Sigmoid colon (tissue), 7 donors: ENCODE data around the gene LSM14B. TPM values are rescaled to one million over a fixed set of nuclear protein-coding genes. Genes with fewer than 3 reads are reported as not detected.

Experiments
- DNase-seq: peaks from one replicate; pipeline ENCODE4 v3.0.0-alpha.2; 2019
- H3K27ac ChIP-seq, 4 donors: fragments of 200-600 bp; sonication (generic); one replicate each; pipeline ENCODE4 v1.5.1; 2016 to 2019; ENCODE audit warnings: mild to moderate bottlenecking in 1 of 4
- H3K27me3 ChIP-seq, 3 donors: fragments of 200-600 bp; sonication (generic); one replicate each; pipeline ENCODE4 v1.5.1; 2019; ENCODE audit warnings: mild to moderate bottlenecking in 1 of 3
- H3K36me3 ChIP-seq, 4 donors: fragments of 200-600 bp; sonication (generic); one replicate each; pipeline ENCODE4 v1.5.1; 2016 to 2019
- H3K4me1 ChIP-seq, 4 donors: fragments of 200-600 bp; sonication (generic); one replicate each; pipeline ENCODE4 v1.5.1; 2017 to 2019
- H3K4me3 ChIP-seq, 4 donors: fragments of 200-600 bp; sonication (generic); one replicate each; pipeline ENCODE4 v1.5.1; 2017 to 2019; ENCODE audit warnings: mild to moderate bottlenecking in 2 of 4, moderate library complexity in 1 of 4
- H3K9me3 ChIP-seq, 4 donors: fragments of 200-600 bp in 3 of 4; sonication (generic) in 3 of 4; one replicate each; pipeline versions ENCODE4 v1.5.1 to v1.6.1; 2013 to 2019
- EP300 ChIP-seq, 4 donors: sonication (generic); formaldehyde crosslinking; IDR thresholded peaks; one replicate each; pipeline ENCODE4 v1.6.1; 2017; ENCODE audit warnings: antibody characterized with exemption in 4 of 4
- POLR2A ChIP-seq, 2 donors: fragments of 450-650 bp; IDR thresholded peaks; one replicate each; pipeline ENCODE4 v1.6.1; 2016; ENCODE audit warnings: antibody characterized with exemption in 2 of 2, mild to moderate bottlenecking in 2 of 2, moderate library complexity in 2 of 2
- POLR2AphosphoS5 ChIP-seq, 4 donors: sonication (generic); formaldehyde crosslinking; IDR thresholded peaks; one replicate each; pipeline ENCODE4 v1.6.1; 2017; ENCODE audit warnings: antibody characterized with exemption in 4 of 4
- WGBS, 2 donors: extraction: QIAGEN DNeasy Blood & Tissue Kit; methylation state at CpG; one replicate each; pipeline ENCODE4 v1.1.7; 2013; 5-methylcytosine and 5-hydroxymethylcytosine counted together
- intact Hi-C: fragments of 100-400 bp; cut with DNase I; formaldehyde crosslinking; loops from one replicate; pipeline ENCODE4 v1.15.1; 2023
- polyA plus RNA-seq, 3 donors: library from polyadenylated mRNA; stranded (reverse); fragments of 200-250 nt; gene quantifications; one replicate each; pipeline ENCODE4 v1.2.3, GENCODE V29; 2013
- total RNA-seq, 4 donors: library from RNA; depleted of rRNA; stranded (reverse); fragments of >200 nt; gene quantifications; one replicate each; pipeline ENCODE4 v1.1.0, GENCODE V29; 2016
- TF ChIP-seq, protein P1 (sequence below), 4 experiments: fragments of 450-650 bp in 3 of 4; fragments of 200-600 bp in 1 of 4; IDR thresholded peaks; one replicate each; pipeline ENCODE4 v1.5.1; 2016 to 2019; ENCODE audit warnings: antibody characterized with exemption in 4 of 4, mild to moderate bottlenecking in 3 of 4, moderate library complexity in 2 of 4
- donor health status: healthy with polysubstance abuse.
- donor health status: Bipolar disorder and iron deficiency.
- donor health status: healthy.

LSM14B gene
- total and polyA plus RNA-seq, 7 donors, result 16.9 to 28.5 (median 23.5) TPM

DNA sequence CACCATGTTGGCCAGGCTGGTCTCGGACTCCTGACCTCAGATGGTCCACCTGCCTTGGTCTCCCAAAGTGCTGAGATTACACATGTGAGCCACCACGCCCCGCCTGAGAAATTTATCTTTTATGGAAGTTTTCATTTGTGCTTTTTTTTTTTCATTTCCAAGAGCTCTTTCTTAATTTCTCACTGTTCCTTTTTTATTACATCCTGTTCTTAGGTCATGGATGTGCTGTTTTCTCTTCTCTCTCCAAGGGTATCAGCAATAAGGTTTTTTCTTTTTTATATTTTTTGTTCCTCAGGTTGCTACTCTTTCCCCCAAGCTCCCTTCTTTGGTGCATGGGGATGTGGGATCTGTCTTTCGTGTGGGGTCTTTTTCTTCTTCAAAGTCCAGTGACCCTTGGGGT lies 21.2 kb upstream of the LSM14B start:
- WGBS, 2 donors, result 93 to 96% methylated on average over 4 of the region's 4 CpGs
- H3K27ac ChIP-seq, result no peak overlapping the region
- peaks cover 0 to 9% (median 0%) of the 10 kb centered on the region in 4 donors for H3K9me3 ChIP-seq
- no peaks in the 10 kb centered on the region for H3K27me3 ChIP-seq
- intact Hi-C loops, result no loop called here
- H3K4me3 ChIP-seq, result no peak overlapping the region
- DNase-seq, result no peak
- TF ChIP-seq, protein P1, sequence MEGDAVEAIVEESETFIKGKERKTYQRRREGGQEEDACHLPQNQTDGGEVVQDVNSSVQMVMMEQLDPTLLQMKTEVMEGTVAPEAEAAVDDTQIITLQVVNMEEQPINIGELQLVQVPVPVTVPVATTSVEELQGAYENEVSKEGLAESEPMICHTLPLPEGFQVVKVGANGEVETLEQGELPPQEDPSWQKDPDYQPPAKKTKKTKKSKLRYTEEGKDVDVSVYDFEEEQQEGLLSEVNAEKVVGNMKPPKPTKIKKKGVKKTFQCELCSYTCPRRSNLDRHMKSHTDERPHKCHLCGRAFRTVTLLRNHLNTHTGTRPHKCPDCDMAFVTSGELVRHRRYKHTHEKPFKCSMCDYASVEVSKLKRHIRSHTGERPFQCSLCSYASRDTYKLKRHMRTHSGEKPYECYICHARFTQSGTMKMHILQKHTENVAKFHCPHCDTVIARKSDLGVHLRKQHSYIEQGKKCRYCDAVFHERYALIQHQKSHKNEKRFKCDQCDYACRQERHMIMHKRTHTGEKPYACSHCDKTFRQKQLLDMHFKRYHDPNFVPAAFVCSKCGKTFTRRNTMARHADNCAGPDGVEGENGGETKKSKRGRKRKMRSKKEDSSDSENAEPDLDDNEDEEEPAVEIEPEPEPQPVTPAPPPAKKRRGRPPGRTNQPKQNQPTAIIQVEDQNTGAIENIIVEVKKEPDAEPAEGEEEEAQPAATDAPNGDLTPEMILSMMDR (IDR thresholded peaks at IDR 0.05), result no peak
- no peak for TF ChIP-seq POLR2A (IDR thresholded peaks at IDR 0.05)
- TF ChIP-seq POLR2AphosphoS5 (IDR thresholded peaks at IDR 0.05), result no peak
- no peak for TF ChIP-seq EP300 (IDR thresholded peaks at IDR 0.05)
- H3K36me3 ChIP-seq, result no peaks in the 10 kb centered on the region
- H3K4me1 ChIP-seq, result peaks cover 0 to 15% (median 9%) of the 10 kb centered on the region in 4 donors

DNA sequence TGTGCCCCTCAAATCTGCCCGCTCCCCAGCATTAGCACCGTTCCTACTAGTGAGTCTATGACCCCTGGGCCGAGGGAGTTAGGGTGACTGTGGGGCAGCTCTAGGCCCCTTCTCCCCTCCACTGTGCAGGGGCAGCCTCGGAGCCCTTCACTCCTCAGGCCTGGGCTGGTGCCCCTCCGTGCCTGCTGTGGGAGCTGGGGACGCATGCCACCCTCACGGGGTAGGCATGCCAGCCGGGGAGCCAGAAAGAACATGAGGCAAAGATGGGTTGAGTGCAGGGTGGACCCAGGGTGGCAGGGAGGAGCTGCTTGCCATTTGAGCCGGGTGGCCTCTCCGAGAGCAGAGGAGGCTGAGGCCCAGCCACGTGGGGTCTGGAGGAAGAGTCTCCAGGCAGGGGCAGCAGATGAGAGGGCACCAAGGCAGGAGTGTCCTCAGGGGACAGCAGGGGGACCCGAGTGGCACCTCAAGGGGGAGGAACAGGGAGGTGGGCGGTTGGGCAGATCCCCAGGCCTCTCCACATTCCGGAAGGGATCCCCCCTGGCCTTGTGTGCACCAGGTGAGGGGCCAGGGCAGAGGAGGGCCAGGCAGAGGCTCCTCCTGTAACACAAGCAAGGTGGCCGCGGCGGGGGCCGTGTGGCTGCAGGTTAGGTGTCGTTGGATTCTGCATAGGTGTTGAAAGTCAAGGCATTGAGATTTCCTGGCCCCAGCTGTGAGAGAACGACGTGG lies 18.6 kb upstream of the LSM14B start:
- H3K36me3 ChIP-seq, result no peaks in the 10 kb centered on the region
- 83 to 87% methylated on average over 21 of the region's 21 CpGs for WGBS, 2 donors
- H3K27me3 ChIP-seq, result no peaks in the 10 kb centered on the region
- intact Hi-C loops, result no loop called here
- peaks cover 6 to 21% (median 11%) of the 10 kb centered on the region in 4 donors for H3K9me3 ChIP-seq
- no peak for TF ChIP-seq EP300 (IDR thresholded peaks at IDR 0.05)
- no peak for TF ChIP-seq POLR2A (IDR thresholded peaks at IDR 0.05)
- TF ChIP-seq POLR2AphosphoS5 (IDR thresholded peaks at IDR 0.05), result no peak
- TF ChIP-seq, protein P1 (IDR thresholded peaks at IDR 0.05), result no peak
- no peak overlapping the region for H3K4me3 ChIP-seq
- no peak overlapping the region for H3K27ac ChIP-seq
- H3K4me1 ChIP-seq, result peaks cover 0 to 15% (median 9%) of the 10 kb centered on the region in 4 donors
- DNase-seq, result no peak

DNA sequence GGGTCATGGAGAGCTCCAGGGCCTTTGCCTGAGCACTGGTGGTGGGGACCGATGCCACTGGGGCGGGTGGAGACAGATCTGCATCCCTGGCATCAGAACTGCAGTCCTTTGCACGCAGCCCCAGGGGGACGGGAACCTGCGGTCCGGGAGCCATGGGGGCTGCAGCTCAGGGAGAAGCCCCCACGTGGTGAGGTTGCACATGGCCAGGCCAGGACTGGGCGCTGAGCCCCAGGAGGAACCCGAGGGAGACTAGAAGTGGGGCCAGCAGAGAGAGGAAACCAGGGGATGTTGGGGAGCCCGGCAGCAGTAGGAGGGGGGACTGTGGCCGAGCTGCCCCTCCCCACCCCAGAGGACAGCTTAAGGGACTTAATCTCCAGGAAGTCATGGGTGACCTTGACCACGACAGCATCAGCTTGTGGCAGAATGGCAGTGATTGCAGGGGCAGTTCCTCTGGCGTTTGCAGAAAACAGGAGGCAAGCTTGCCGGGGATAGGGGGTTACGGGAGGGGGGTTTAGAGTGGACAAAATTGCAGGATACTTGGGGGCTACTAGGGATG lies 18.0 kb upstream of the LSM14B start:
- H3K9me3 ChIP-seq, result peaks cover 9 to 22% (median 16%) of the 10 kb centered on the region in 4 donors
- intact Hi-C loops, result no loop called here
- H3K4me3 ChIP-seq, result no peak overlapping the region
- DNase-seq, result no peak
- 47 to 52% methylated on average over 15 of the region's 15 CpGs for WGBS, 2 donors
- H3K27ac ChIP-seq, result no peak overlapping the region
- H3K27me3 ChIP-seq, result no peaks in the 10 kb centered on the region
- no peak for TF ChIP-seq POLR2AphosphoS5 (IDR thresholded peaks at IDR 0.05)
- TF ChIP-seq, protein P1 (IDR thresholded peaks at IDR 0.05), result no peak
- TF ChIP-seq EP300 (IDR thresholded peaks at IDR 0.05), result no peak
- TF ChIP-seq POLR2A (IDR thresholded peaks at IDR 0.05), result no peak
- no peaks in the 10 kb centered on the region for H3K36me3 ChIP-seq
- H3K4me1 ChIP-seq, result peaks cover 0 to 15% (median 9%) of the 10 kb centered on the region in 4 donors

DNA sequence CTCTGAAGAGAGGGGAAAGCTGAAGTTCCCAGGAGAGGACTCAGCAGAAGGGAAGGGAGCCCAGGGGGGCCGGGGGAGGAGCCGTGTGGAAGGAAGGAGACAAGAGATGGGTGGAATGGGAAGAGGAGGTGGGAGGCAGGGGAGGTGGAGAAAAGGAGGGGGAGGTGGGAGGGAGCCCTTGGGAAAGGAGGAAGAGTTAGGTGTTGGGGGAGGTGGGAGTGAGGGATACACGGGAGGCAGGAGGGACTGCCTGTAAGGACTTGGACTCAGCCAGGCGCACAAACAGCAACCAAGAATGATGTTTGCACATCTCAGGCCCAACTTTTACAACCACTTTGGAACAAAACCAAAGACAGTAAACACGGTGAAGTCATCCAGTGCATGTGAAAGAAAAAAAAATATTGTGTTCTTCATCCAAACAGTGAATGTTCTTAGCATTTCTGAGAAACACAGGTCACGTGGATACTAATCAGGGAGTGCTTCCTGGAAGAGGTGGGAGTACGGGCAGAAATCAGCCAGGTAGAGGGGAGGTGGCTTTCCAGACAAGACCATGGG lies 17.4 kb upstream of the LSM14B start:
- TF ChIP-seq POLR2A (IDR thresholded peaks at IDR 0.05), result no peak
- no peak for TF ChIP-seq EP300 (IDR thresholded peaks at IDR 0.05)
- no peak for TF ChIP-seq POLR2AphosphoS5 (IDR thresholded peaks at IDR 0.05)
- TF ChIP-seq, protein P1 (IDR thresholded peaks at IDR 0.05), result no peak
- Histone ChIP-seq H3K4me3 (no peak overlapping the region), H3K36me3 (no peaks in the 10 kb centered on the region), H3K27me3 (no peaks in the 10 kb centered on the region), H3K9me3 (peaks cover 13 to 22% (median 20%) of the 10 kb centered on the region in 4 donors), H3K27ac (peak overlapping the region in 1 of 4 donors; percentile 39), H3K4me1 (peaks cover 0 to 15% (median 9%) of the 10 kb centered on the region in 4 donors)
- intact Hi-C loops, result no loop called here
- DNase-seq, result no peak
- 9 to 35% methylated on average over 7 of the region's 7 CpGs for WGBS, 2 donors
